ENCODE measurements around the gene TEAD4. TPM values are rescaled to one million over a fixed set of nuclear protein-coding genes. Genes with fewer than 3 reads are reported as not detected.

Gene TEAD4
- total RNA-seq, 1 experiment from 2014 or later, result 96.8 TPM

GRCh38 chr12:3020850-3021435 lies 61.7 kb downstream of the TEAD4 start:
- no peaks in the 10 kb centered on the region for H3K9me3 Mint-ChIP-seq
- no peak for TF ChIP-seq OVOL2 (CRISPR knock-in tag; IDR thresholded peaks at IDR 0.05; ENCODE audit: borderline replicate concordance)
- no peak for TF ChIP-seq ZNF532 (CRISPR knock-in tag; IDR thresholded peaks at IDR 0.05; ENCODE audit: borderline replicate concordance)
- TF ChIP-seq RORB (CRISPR knock-in tag; IDR thresholded peaks at IDR 0.05), result no peak
- no peak for TF ChIP-seq ZNF512 (CRISPR knock-in tag; IDR thresholded peaks at IDR 0.05; ENCODE audit: borderline replicate concordance)
- 0 out of 2 replicates have a peak, but pooled peaks have one; percentile 19 for TF ChIP-seq ZNF263 (CRISPR knock-in tag; IDR thresholded peaks at IDR 0.05; ENCODE audit: low read depth)
- no peak for TF ChIP-seq ZBTB21 (CRISPR knock-in tag; IDR thresholded peaks at IDR 0.05; ENCODE audit: borderline replicate concordance)
- no peak for TF ChIP-seq FOXP1 (CRISPR knock-in tag; IDR thresholded peaks at IDR 0.05; ENCODE audit: borderline replicate concordance)
- ATAC-seq, result no peak
- H3K27me3 Mint-ChIP-seq (ENCODE audit: low read depth), result no peaks in the 10 kb centered on the region
- CTCF ChIA-PET, result interaction anchor here (0.5 kb wide), 1 partner anchor 151 kb away, joined by 3 read pairs; no protein-coding TSS in a partner anchor
- DNase-seq (ENCODE audit: low spot score), result no peak
- no peaks in the 10 kb centered on the region for H3K4me1 Mint-ChIP-seq
- H3K36me3 Mint-ChIP-seq, result peaks cover 54% of the 10 kb centered on the region
- no peak overlapping the region for H3K4me3 Mint-ChIP-seq
- POLR2A ChIA-PET, result no interaction called here
- H3K27ac Mint-ChIP-seq, result peak overlapping the region; percentile 36; the same call in 1 of the 2 replicates

- Mint-ChIP-seq H3K27me3 (ENCODE audit: low read depth) (no peaks in the 10 kb centered on the region), H3K27ac (peak overlapping the region; percentile 53; the same call in 1 of the 2 replicates), H3K9me3 (no peaks in the 10 kb centered on the region), H3K4me3 (no peak overlapping the region), H3K4me1 (no peaks in the 10 kb centered on the region), H3K36me3 (peaks cover 58% of the 10 kb centered on the region)
- DNase-seq (ENCODE audit: low spot score), result no peak
- CTCF ChIA-PET, result interaction anchor here (1.0 to 1.5 kb wide), 4 partner anchors 11 to 46 kb away, joined by 3 to 5 read pairs (median 5); no protein-coding TSS in a partner anchor
- POLR2A ChIA-PET, result no interaction called here
- ATAC-seq, result no peak
- TF ChIP-seq ZNF396 (CRISPR knock-in tag; IDR thresholded peaks at IDR 0.05; ENCODE audit: borderline replicate concordance) (no peak), SMAD4 (CRISPR knock-in tag; IDR thresholded peaks at IDR 0.05) (no peak), KAT7 (CRISPR knock-in tag; IDR thresholded peaks at IDR 0.05; ENCODE audit: borderline replicate concordance) (no peak), ZNF512 (CRISPR knock-in tag; IDR thresholded peaks at IDR 0.05; ENCODE audit: borderline replicate concordance) (no peak), ZBTB43 (CRISPR knock-in tag; IDR thresholded peaks at IDR 0.05) (no peak), GABPB1 (CRISPR knock-in tag; IDR thresholded peaks at IDR 0.05) (no peak), ZNF281 (CRISPR knock-in tag; IDR thresholded peaks at IDR 0.05) (no peak), JAZF1 (CRISPR knock-in tag; IDR thresholded peaks at IDR 0.05) (no peak), E2F5 (CRISPR knock-in tag; IDR thresholded peaks at IDR 0.05) (no peak), JUN (CRISPR knock-in tag; IDR thresholded peaks at IDR 0.05) (no peak), ETV6 (CRISPR knock-in tag; IDR thresholded peaks at IDR 0.05) (no peak)
These were observed 63.2 kb downstream of the TEAD4 start for GRCh38 chr12:3022411-3022810.

Measured in WTC11 (cell line).